ACC112 (cell line): ENCODE data around the gene MED25.
A peak's percentile ranks its signal among the peaks of the same experiment; 100 is the strongest.

ENCODE experiments used
- H2AFZ ChIP-seq: fragments of 200-600 bp; sonication (generic); one replicate; pipeline ENCODE4 v1.6.0; 2017; ENCODE audit warnings: antibody characterized with exemption, low read length; ENCODE audit not compliant: unreplicated experiment
- H3K27ac ChIP-seq: fragments of 200-600 bp; sonication (generic); 2 replicates; pipeline ENCODE4 v1.5.1; 2014; ENCODE audit warnings: low read depth, mild to moderate bottlenecking, antibody characterized with exemption, low read length, moderate library complexity
- H3K27me3 ChIP-seq: fragments of 200-600 bp; sonication (generic); 2 replicates; pipeline ENCODE4 v1.6.1; 2014; ENCODE audit warnings: mild to moderate bottlenecking, antibody characterized with exemption, low read length, moderate library complexity, mixed read lengths; ENCODE audit not compliant: insufficient read depth
- H3K36me3 ChIP-seq: fragments of 200-600 bp; sonication (generic); 2 replicates; pipeline ENCODE4 v1.6.1; 2016; ENCODE audit warnings: mild to moderate bottlenecking, antibody characterized with exemption, low read length, moderate library complexity, mixed read lengths; ENCODE audit not compliant: insufficient read depth
- H3K4me1 ChIP-seq: fragments of 200-600 bp; sonication (generic); one replicate; pipeline ENCODE4 v1.6.1; 2016; ENCODE audit warnings: low read length, mixed read lengths; ENCODE audit not compliant: insufficient read depth, unreplicated experiment, control insufficient read depth
- H3K4me3 ChIP-seq: fragments of 200-600 bp; sonication (generic); 2 replicates; pipeline ENCODE4 v1.5.1; 2014; ENCODE audit warnings: mild to moderate bottlenecking, low read depth, low read length
- H3K79me2 ChIP-seq: fragments of 200-600 bp; sonication (generic); one replicate; pipeline ENCODE4 v1.6.0; 2016; ENCODE audit warnings: low read length; ENCODE audit not compliant: control insufficient read depth, unreplicated experiment, insufficient read depth

Gene MED25

DNA sequence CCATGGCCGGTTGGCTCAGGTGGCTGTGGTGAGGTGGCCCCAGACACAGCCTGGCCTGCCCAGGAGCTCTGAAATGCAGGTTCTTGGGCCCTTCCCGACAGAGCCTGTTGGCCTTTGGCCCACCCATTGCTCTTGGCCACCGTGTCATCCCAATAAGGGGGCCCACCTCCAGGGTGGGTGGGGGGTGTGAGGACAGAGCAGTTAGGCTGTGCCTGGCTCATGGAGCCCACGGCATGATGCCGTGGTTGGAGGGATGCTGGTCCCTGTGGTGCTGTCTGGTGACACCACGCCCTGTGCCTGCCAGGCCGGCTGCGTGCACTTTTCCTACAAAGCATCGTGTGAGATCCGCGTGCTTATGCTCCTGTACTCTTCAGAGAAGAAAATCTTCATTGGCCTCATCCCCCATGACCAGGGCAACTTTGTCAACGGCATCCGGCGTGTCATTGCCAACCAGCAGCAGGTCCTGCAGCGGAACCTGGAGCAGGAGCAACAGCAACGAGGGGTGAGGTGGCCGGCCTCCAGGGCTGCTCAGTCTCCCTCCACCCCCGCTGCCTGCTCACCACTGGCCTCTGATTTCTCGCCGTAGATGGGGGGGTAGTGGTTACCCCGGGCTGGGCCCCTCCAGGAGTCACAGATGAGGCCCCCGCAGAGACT is 41.7 kb downstream of the MED25 start:
- Histone ChIP-seq H2AFZ (no peak overlapping the region), H3K79me2 (peaks cover 7% of the 10 kb centered on the region), H3K27ac (peak overlapping the region; percentile 42), H3K4me1 (peaks cover 15% of the 10 kb centered on the region), H3K36me3 (no peaks in the 10 kb centered on the region), H3K4me3 (no peak overlapping the region), H3K27me3 (no peaks in the 10 kb centered on the region)

DNA sequence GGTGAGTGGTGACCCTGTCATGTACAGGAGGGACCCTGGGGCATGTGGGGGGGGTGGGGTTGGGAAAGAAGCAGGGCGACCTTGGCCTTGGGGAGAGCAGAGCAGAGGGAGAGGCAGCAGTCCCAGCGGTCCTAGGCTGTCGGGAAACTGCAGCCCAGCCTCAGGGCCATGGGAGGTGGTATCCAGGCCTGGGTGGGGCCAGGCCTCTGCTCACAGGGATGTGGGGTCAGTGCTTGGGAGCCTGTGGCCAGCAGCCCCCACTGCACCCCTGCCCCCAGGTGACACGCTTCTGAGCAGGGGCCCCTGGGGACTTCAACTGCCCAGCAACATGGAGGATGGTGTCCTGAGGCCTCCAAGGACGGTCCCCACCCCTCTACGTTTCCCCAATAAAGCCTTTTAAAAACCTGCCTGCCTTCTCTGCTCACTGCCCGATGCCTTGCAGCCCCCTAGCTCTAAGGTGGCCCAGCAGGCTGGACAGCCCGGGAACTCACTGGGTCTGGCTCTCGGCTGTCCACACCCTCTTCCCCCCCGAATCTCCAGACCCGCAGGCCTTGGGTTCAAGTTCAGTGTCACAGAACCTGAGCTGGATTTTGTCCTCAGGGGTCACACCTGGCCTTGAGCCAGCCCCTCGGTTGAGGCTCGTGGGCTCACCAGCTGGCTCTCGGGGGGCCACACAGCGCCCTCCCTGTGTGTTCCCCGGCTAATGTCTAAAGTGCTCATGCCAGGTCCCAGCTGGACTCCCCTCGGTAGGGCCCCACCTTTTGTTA is 42.4 kb downstream of the MED25 start:
- Histone ChIP-seq H3K36me3 (no peaks in the 10 kb centered on the region), H3K27ac (no peak overlapping the region), H3K79me2 (peaks cover 11% of the 10 kb centered on the region), H3K27me3 (no peaks in the 10 kb centered on the region), H3K4me3 (no peak overlapping the region), H2AFZ (no peak overlapping the region), H3K4me1 (peaks cover 15% of the 10 kb centered on the region)

DNA sequence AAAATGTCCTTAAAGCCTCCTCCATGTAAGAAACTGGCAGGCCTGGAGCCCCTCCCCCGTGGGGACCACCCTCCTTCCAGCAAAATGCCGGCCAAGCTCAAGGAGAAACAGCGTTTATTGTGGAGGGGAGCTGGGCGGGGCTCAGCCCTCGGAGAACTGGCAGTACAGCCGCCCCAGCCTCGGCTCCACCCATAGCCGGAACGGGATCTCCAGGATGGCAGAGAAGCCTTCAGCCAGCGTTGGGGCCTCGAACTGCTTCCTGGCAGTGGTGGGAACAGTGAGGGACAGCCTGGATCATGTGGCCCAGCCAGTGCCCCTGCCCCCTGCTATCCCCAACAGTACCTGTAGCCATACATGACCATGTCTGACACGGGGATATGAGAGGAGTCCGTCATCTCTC is 43.0 kb downstream of the MED25 start:
- Histone ChIP-seq H3K4me1 (peaks cover 19% of the 10 kb centered on the region), H3K36me3 (no peaks in the 10 kb centered on the region), H3K27ac (no peak overlapping the region)

DNA sequence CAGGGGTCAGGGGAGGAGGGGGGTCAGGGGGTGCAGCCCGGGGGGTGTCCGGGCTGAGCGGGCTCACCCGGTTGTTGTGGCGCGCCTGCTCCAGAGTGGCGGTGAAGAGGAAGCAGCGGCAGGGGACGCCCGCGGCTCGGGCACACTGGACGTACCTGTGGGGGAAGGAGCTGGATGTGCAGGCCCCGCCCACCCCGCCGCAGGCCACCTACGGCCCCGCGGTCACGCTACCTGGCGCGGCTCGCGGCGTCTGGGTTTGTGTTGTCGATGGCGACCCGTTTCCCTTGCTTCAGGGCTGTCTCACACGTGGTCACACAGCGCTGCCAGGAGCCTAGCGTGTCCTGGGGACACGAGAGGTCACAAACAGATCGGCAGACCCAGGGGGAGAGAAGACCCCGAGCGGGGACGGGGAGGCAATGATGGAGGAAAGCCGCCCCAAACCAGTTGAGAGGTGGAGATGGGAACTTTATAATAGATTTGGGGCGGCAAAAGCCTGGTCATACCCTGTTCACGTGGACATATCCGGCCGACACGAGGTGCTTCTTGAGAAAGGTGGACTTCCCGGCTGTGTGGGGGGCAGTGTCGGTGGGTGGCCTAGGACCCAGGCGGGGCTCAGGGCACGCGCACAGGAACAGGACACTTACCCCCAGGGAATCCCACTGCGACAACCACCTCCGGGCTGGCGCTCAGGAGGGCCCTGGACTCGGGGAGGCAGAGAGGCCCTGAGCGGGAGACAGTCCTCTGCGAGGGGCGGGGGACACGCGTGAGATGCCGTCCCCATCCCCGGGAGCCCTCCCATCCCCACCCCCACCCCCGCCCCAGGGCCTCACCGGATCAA is 43.7 kb downstream of the MED25 start:
- peaks cover 23% of the 10 kb centered on the region for H3K4me1 ChIP-seq
- no peaks in the 10 kb centered on the region for H3K27me3 ChIP-seq
- H3K4me3 ChIP-seq: no peak overlapping the region
- H2AFZ ChIP-seq: no peak overlapping the region
- H3K79me2 ChIP-seq: peaks cover 20% of the 10 kb centered on the region
- H3K27ac ChIP-seq: no peak overlapping the region
- H3K36me3 ChIP-seq: no peaks in the 10 kb centered on the region

More for the DNA sequence above, 43.0 kb downstream of the MED25 start:
- H3K79me2 ChIP-seq: peaks cover 13% of the 10 kb centered on the region
- H3K4me3 ChIP-seq: no peak overlapping the region
- no peak overlapping the region for H2AFZ ChIP-seq
- no peaks in the 10 kb centered on the region for H3K27me3 ChIP-seq

DNA sequence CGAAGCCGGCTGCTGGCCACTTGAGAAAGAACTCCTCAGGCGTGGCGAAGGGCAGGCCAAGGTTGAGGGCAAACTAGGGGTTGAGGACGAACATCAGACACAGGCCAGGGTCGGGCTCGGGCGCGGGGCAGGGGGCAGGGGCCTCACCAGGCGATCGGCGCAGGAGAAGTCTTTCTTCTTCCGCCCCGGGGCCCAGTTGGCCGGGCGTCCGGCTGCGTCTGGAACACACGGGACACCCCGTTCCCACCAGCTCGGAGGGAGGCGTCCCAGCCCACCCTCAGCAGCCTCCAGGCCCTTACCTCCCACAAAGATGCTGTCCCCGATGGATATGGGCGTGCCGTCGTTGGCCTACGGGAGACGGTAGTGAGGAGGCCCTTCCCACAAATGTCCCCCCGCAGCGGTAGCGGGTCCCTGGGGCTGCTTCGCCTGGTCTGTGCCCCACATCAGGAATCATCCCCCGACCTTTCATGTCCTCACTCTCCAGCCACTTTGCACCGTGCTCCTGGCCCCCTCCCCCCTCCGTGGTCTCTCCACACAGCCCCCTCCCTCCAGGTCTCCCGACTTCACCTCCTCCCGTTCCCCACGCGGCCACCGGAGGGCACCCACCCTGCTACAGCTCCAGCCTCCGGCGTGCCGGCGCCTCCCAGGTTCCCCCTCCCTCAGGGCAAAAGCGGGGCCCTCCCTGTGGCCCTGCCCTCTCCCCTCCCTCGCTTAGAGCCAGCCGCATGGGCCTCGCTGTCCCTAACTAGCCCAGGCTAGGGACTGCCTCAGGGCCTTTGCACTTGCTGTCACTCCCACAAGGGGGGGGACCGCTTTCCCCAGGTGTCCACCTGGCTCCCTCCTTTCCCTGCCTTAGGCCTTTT is 44.5 kb downstream of the MED25 start:
- H3K4me1 ChIP-seq: peaks cover 23% of the 10 kb centered on the region
- H3K27ac ChIP-seq: no peak overlapping the region
- H2AFZ ChIP-seq: no peak overlapping the region
- peaks cover 20% of the 10 kb centered on the region for H3K79me2 ChIP-seq
- H3K4me3 ChIP-seq: no peak overlapping the region
- no peaks in the 10 kb centered on the region for H3K27me3 ChIP-seq
- no peaks in the 10 kb centered on the region for H3K36me3 ChIP-seq

DNA sequence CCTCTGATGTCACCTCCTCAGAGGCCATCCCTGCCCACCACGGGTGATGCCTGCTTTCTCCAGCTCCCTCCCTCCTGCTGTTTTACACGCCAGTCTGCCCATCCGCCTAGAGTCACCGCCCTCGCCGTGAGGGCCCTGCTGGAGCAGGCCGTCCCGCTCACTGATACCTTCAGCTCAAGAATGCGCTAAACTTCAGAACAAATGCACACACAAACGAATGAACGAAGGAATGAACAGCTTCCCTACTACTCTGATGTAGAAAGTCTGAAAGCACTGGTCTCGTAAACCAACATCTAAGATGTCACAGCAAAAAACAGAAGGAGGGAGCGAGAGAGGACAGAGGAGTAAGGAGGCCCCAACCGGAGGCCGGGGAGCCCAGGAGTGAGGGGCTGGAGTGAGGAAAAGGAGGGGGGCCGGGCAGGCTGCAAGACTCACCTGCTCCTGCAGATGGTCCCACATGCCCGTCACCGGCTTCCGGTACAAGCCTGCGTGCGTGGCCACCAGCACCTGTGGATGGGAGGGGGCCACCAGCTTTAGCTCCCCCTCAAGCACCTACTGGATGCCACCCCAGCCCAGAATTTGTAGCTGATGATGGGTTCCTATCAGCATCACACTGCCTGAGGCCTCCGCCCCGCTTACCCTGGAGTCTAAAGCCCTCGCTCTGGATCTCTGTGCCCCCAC is 45.3 kb downstream of the MED25 start:
- Histone ChIP-seq H3K4me3 (no peak overlapping the region), H2AFZ (no peak overlapping the region), H3K27ac (no peak overlapping the region), H3K36me3 (no peaks in the 10 kb centered on the region), H3K4me1 (peaks cover 24% of the 10 kb centered on the region), H3K27me3 (no peaks in the 10 kb centered on the region), H3K79me2 (peaks cover 20% of the 10 kb centered on the region)

DNA sequence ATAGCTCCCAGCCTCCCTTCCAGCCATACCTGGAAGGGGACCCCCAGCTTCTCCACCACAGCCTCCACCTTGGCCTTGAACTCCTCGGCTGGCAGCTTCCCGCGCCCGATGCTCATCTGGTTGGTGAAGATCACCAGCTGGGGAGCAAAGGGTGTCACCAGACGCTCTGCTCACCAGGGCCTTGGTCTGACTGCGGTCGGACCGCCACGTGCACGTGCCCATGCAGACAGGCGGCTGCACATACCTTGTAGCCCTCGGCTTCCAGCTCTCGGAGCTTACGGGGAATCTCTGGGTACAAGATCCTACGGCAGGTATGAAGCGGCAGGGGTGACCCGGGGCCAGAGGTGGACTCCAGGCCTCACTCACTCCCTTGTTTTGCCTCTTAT is 45.8 kb downstream of the MED25 start:
- H3K4me1 ChIP-seq: peaks cover 21% of the 10 kb centered on the region
- H3K4me3 ChIP-seq: no peak overlapping the region
- no peak overlapping the region for H2AFZ ChIP-seq
- H3K27ac ChIP-seq: no peak overlapping the region
- peaks cover 20% of the 10 kb centered on the region for H3K79me2 ChIP-seq
- H3K27me3 ChIP-seq: no peaks in the 10 kb centered on the region
- no peaks in the 10 kb centered on the region for H3K36me3 ChIP-seq

DNA sequence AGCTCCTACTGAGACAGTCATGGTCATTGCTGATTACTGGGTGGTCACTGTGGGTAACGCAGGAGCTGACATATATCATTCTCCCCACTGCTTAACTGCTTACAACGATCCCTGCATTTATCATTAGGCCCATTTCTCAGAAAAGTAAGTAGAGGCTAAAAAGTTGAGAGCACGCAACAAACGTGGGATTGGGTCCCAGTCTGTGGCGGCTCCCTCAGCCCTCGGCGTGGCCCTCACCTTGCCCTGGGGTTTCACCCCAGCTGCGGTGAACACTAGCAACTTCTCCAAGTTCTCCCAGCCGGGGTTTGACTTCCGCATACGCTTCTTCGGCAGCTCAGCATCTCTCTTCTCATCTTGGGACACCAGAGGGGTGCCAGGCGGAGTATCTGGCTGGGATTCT is 46.8 kb downstream of the MED25 start:
- Histone ChIP-seq H3K4me1 (peaks cover 16% of the 10 kb centered on the region), H3K36me3 (no peaks in the 10 kb centered on the region), H3K27me3 (no peaks in the 10 kb centered on the region), H3K4me3 (no peak overlapping the region; the same call in 1 of the 2 replicates), H3K79me2 (peaks cover 20% of the 10 kb centered on the region), H3K27ac (no peak overlapping the region), H2AFZ (no peak overlapping the region)

DNA sequence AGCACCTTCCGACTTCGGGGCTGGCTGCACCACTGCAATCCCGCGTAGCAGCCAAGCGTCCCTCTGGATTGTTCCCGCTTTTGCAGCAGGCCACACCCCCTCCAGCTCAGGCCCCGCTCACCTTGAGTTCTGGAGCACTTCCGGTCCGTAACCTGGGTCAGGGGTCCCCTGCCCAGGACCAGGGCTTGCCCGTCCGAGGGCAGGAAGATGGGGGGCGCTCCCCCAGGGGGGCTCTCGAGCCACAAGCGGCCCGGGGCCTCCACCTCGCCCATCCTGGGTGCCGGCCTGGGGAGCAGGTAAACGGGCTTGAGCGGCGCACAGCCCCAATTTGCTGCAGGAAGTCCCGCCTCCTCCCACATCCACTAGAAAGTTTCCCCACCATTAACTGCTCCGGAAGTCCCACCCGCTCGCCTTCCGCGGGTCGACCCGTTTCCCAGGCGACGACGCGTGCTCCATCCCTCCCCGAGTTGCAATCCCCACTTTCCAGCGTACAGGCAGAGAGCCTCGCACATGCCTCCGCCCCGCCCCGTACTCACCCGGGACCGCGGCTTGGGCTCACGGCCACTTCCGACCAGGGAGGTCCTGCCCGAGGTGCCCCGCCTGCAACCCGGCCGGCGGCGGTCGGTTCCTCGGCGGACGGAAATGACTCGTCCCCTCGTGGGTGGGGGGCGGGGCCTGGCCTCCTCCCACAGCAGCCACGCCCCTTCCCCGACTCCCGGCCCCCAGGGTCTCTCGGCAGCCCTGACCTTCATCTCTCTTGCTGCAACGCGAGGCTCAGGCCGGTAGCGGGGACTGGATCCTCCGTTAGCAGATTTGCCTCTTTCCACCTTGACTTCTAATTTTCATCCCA is 49.1 kb downstream of the MED25 start, which contains the start of gene PNKP:
TSS of gene PNKP (minus strand) at position 644 of the 850 bp plus-strand sequence. CDS start at position 272, 372 bp downstream.
- no peaks in the 10 kb centered on the region for H3K36me3 ChIP-seq
- H3K4me1 ChIP-seq: peaks cover 22% of the 10 kb centered on the region
- peak within 1 kb of the TSS; percentile 99 for H3K4me3 ChIP-seq
- no peaks in the 10 kb centered on the region for H3K27me3 ChIP-seq
- peak within 1 kb of the TSS; percentile 81 for H2AFZ ChIP-seq
- H3K79me2 ChIP-seq: peaks cover 20% of the 10 kb centered on the region
- H3K27ac ChIP-seq: peak within 1 kb of the TSS; percentile 96
